GM21576 (cell line): Measurements from ENCODE around the gene CITED4.
"Not testable (repeated sequence)": the region's sequence is repeated elsewhere in the genome, so short reads cannot be mapped to it uniquely, and the experiment has no call there.

Experiments used
- ATAC-seq: cut with Tn5 transposase; IDR thresholded peaks from one replicate; pipeline ENCODE4 v1.9.1; 2021; ENCODE audit warnings: mild to moderate bottlenecking, moderate library complexity; ENCODE audit not compliant: unreplicated experiment

The CITED4 gene, protein sequence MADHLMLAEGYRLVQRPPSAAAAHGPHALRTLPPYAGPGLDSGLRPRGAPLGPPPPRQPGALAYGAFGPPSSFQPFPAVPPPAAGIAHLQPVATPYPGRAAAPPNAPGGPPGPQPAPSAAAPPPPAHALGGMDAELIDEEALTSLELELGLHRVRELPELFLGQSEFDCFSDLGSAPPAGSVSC

DNA sequence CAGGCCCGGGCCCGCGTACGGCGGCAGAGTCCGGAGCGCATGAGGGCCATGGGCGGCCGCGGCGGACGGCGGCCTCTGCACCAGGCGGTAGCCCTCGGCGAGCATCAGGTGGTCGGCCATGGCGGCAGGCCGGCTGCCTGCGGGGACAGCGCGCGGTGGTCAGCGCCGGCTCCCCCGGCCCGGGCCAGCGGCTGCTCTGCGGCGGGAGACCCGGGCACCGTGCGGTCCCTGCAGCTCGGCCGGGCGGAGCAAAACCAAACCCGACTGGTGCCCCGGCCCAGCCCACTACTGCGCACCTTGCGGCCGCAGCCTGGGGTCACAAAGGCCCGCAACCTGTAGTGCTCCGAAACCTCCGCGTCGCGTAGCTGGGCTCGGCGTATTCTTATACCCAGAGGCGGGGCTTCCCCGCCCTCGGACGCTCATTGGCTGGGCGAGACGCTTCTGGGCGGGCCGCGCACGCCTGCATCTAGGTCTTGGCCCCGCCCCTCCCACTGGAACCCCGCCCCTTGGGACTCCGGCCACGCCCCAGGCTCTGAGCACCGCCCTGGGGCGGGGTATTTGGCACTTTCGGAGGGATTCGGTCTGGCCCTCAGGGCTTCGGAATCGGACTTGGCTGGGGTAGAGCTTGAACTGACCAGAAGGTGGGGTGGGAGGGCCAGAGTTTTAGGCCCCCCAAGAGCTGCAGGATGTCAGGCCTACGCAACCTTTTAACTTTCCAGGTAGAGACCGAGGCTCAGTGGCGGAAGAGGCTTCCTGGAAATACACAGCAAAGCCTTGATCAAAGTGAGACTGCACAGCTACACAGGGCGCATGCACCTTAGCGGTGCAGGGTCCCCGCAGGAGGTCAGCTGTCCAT is at the start of gene CITED4:
TSS of gene CITED4 (minus strand) at position 356 of the 856 bp plus-strand sequence. CDS start at position 120, 236 bp downstream.
- peak; percentile 91 for ATAC-seq

DNA sequence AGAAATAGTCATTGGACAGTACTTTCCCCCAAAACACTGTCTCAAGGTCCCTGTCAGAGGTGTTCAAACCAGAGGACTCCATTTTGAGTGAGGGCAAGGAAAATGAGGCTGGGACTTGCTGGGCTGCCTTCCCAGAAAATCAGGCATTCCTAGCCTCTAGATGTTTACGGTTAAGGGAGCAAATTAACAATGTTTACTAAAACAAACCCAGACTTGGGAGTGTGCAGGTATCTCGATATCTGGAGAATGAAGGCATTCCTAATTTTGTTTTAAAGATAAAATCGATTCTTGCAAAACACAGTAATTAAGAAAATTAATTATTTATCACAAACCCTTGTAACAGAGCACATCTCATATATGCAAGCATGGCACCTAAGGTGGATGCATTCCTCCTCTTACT is 48.9 kb upstream of the CITED4 start:
- ATAC-seq = no peak

DNA sequence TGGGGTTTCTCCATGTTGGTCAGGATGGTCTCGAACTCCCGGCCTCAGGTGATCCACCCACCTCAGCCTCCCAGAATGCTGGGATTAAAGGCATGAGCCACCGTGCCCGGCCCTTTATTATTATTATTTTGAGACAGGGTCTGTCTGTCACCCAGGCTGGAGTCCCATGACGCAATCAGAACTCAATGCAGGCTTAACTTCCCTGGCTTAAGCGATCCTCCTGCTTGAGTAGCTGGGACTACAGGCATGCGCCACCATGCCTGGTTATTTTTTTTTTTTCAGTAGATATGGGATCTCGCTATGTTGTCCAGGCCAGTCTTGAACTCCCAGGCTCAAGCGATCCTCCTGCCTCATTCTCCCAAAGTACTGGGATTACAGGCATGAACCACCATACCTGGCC is 47.1 kb upstream of the CITED4 start:
- no peak for ATAC-seq

DNA sequence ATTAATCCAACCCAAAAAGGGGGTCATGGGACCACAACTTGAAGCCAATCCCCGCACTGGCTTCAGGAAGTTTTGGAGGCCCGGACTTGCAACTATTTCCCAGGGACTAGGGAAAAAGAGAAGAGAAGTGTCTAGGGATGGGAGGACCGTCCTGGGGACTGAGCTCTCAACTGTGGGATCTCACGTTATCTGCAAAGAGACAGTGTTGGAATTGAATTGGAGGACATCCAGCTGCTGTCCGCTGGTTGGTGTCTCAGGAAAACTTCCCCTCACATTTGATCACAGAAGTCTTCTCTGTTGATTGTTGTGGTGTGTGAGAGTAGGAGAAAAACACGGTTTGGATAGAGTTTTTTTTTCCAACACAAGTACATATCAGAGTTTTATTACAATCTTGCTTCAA is 46.2 kb upstream of the CITED4 start:
- ATAC-seq = no peak

DNA sequence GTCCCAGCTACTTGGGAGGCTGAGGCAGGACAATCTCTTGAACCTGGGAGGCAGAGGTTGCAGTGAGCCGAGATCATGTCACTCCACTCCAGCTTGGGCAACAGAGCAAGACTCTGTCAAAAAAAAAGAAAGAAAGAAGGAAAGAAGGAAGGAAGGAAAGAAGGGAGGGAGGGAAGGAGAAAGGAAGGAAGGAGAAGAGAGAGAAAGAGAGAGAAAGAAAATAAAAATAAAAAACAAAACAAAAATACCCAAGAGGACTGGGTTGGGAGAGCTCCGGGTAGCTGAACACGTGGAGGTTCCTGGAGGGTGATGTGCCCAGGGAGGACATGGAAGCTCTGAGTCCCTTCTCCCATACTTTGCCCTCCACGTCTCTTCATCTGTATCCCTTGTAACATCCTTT is 45.7 kb upstream of the CITED4 start:
- ATAC-seq = no peak

DNA sequence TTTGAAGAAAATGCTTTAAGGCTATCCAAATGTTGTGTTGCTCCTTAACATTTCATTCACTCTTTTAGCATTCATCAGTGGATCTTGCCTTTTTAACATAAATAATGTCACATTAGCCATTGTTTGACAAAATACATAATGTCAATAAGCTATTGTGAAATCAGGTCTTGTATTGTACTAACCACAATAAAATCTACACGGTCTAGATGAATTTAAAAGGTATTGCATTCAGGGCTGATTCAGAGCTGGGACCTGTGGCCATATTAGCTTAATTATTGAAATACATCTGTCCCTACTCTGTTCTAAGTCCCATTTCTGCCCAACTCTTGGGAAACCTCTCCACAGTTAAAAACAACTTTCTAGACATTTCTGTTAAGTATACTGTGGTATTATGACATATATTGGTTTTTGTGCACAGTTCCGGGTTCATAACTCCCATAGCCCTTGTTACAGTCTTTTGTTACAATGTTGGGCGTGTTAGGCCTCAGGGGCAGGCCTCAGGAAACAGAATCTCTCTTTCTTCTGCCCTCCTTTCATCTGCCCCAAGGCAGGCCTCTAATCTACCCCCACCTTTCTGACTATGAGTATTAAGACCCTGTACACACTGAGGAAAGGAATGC is 44.7 kb upstream of the CITED4 start:
- ATAC-seq = no peak

DNA sequence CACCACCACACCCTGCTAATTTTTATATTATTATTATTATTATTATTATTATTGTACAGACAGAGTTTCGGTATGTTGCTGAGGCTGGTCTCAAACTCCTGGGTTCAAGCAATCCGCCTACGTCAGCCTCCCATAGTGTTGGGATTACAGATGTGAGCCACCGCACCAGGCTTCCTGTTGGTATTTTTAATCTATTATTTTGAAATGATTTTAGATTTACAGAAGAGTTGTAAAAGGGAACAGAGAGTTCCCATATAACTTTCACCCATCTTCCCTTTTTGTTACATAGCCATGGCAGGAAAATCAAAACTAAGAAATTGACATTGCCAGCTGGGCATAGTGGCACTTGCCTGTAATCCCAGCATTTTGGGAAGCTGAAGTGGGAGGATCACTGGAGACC is 42.9 kb upstream of the CITED4 start:
- ATAC-seq = no peak

DNA sequence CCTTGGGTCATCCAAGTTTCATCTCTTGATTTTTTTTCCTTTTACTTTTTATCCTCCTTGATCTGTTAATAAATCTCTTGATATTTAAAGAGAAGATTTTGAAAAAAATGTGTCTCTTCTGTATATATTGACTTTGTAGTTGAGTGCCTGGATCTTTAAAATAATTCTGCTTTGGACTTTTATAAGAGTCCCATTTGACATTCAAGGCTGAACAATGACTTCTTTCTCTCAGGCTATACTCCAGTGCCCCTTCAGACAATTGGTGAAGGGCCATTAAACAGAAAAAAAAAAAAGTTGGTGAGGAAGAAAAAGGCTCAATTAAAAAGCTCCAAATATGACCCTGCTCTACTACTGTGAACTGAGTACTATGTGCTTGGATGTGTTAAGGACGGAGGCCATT is 40.9 kb upstream of the CITED4 start:
- ATAC-seq = no peak

DNA sequence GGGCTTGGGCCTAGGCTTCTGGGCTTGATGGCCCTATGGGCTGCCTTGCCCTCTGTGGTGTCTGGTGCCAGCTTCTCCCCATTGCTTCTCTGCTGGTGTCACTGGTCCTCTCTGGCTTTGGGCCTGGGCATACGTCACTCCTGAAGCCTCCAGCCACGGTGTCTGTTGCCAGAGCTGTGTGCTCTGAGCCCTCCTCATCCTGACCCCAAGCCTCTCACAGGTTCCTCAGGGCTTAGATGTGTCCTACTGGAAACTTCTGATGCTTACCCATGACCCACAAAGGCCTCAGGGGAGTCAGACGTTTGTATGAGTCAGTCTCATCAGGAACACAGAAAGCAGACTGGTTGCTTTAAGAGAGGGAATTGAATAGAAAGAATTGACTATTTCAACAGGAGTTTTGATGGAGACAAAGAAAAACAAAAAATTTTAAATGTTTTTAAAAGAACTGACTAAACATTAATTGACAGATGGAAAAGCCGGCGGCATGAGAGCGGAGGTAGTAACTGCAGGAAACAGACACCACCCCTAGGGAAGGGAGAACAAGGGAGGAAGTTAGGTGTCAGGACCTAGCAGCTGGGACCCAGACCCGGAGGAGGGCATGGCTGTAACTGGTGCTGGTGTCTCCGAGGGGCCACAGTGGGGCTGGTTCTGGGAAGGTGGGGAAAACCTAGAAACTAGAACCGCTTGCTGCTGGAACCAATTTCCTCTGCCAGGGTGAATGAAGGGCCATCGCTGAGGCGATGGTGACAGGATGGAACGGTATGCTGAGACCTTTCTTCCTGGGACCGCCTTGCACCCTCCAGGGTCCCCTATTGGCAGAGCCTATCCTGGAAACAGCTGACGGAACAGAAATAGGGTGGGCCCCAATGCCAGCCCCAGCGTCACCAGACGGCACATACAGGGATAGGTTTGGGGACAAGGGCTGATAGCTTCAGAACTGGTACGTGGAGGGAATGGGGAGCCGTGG is 40.0 kb upstream of the CITED4 start:
- no peak for ATAC-seq

DNA sequence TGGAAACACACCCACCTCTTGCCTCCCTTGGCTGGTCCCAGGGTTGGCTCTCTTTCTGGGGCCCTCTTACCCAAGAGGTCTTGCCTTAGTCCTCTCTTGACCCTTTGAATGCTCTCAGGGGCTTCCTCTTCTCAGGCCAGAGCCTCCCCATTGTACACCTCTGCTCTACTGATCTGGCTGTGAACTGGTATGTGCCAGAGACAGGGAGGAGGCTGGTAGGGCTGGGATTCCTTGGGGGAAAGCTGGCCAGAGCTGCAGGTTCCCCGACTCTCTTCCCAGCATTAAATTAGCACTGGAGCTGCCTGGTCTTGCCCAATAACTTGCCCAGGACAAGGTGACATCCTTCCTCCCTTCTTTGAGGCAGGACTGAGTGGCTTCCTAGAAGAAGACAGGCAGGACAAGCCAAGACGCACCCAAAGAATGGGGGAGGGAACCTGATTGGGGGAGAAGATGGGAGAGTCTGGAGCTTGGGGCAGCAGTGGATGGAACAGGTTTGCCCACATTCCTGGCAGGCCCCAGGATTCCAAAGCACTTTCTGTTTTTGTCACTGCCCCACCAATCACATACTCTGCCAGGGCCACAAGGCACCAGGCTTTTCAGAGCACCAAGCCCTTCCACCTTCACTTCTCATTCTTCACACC is 37.2 kb upstream of the CITED4 start:
- no peak for ATAC-seq

DNA sequence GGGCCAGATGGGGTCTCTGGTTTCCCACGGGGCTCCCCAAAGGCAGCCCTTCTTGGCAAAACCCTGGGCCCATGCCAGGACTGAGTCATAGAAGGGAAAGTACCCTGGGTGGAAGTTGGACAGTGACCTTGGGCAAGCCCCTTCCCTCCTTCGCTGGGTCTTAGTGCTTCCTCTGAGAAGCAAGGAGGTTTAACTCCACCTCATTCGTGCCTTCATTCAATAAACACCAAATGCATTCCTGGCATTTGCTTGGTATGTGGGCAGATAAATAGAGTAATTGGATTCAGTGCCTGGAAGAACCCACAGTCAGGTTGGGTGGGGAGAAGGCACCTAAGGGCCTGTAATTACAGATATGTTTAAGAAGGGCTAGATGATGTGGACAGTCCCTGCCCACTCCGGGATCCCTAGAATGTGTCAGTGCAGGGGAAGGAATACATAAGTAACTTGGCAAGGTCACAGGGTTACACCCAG is 36.3 kb upstream of the CITED4 start:
- ATAC-seq = no peak

DNA sequence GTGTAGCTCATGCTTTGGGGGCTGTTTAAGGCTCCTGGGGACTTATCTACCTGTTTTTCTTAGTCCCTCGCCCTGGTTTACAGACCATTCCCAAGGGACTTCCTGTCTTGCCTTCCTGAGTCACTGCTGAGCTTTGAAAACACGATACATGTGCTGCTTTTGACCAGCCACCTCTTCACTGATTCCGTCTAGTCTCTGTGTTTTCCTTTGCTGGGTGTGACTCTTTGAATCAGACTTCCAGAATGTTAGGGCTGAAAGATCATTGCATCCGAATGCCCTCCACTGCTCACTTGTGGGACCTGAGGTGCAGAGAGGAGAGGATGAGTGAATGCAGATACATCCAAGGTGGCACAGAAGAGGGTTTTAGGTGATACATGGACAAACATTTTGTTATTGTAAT is 35.4 kb upstream of the CITED4 start:
- ATAC-seq = no peak

DNA sequence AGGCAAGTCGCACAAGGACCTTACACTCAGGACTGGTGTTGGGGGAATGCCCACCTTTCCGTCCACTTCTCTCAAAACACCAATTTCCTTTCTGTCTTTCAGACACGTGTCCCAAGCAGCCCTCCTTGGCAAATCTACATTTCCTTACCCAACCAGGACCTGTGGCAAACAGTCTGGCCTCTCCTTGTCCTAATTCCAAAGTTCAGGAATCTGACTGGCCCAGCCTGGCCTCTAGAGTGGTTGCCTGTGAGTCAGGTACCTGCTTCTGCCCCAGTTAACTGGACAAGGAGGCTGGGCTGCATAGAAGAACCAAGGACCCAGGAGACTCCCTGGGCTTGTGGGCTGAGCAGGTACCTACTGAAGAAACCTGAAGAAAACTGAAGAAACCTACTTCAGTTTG is 34.3 kb upstream of the CITED4 start:
- no peak for ATAC-seq

DNA sequence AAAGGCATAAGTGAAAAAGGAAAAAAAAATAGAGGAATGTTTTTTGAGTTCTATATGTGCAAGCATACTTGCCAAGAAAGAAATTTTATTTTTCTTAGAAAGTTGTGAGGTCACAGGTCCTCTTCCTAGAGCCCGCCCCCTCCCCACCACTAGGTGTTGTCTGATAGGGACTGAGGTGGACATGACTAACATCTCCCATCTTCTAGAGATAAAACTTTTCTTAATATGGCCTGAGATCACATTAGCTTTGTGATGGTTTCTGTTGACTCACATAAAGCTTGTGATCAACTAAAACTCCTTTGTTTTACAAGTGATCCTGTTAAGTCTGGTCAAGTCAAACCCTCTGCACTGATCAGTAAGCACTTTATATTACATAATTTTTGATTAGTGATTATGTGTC is 33.4 kb upstream of the CITED4 start:
- no peak for ATAC-seq

DNA sequence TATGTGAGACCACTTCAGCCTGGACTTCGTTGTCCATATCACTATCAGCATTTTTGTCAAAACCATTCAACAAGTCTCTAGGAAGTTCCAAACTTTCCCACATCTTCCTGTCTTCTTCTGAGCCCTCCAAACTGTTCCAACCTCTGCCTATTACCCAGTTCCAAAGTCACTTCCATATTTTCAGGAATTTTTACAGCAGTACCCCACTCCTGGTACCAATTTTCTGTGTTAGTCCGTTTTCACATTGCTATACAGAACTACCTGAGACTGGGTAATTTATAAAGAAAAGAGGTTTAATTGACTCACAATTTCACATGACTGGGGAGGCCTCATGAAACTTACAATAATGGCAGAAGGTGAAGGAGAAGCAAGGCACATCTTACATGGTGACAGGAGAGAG is 32.7 kb upstream of the CITED4 start:
- ATAC-seq = not testable (repeated sequence)

DNA sequence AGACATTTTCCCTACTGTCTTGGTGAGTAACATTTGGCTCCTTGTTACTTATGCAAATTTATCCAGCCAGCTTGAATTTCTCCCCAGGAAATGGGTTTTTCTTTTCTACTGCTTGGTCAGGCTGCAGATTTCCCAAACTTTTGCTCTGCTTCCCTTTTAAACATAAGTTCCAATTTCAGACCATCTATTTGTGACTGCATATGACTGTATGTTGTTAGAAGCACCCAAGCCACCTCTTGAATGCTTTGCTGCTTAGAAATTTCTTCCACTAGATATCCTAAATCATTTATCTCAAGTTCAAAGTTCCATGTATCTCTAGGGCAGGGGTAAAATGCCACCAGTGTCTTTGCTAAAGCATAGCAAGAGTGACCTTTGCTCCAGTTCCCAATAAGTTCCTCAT is 32.3 kb upstream of the CITED4 start:
- no peak for ATAC-seq

DNA sequence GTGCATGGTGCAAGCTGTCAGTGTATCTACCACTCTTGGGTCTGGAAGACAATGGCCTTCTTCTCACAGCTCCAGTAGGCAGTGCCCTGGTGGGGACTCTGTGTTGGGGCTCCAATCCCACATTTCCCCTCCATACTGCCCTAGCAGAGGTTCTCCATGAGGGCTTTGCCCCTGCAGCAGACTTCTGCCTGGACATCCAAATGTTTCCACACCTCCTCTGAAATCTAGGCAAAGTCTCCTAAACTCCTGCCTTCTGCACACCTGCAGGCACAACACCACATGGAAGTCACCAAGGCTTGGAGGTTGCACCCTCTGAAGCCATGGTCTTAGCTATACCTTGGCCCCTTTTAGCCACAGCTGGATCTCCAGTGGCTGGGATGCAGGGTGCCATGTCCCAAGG is 31.8 kb upstream of the CITED4 start:
- no peak for ATAC-seq

DNA sequence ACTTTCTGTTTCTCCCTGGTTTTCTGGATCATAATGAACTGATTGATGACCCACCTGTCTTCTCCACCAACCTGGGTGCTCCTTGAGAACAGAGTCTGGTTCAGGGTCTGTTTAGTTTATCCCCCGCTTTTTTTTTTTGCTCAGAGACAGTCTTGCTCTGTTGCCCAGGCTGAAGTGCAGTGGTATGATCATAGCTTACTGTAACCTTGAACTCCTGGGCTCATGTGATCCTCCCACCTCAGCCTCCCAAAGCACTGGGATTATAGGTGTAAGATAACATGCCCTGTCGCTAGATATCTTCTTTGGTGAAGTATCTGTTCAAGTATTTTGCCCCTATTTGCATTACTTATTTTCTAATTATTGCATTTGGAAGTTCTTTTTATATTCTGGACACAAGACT is 30.2 kb upstream of the CITED4 start:
- ATAC-seq = no peak

DNA sequence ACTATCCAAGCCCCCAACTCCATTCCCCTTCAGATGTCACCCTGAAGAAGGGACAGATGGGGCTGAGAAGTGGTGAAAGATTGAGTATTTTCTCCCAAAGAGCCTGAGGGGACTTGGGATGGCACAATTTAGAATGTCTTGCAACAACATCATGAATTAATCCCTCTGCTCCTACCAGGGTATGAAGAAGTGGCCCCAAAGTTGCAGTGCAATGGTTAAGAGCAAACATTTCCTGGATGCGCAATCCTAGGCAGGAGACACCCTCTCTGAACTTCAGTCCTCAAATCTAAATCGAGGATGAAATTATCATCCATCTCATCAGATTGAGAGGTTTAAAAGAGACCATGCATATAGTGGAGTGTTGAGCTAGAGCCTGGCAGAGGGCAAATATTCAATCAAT is 28.6 kb upstream of the CITED4 start:
- ATAC-seq = no peak

DNA sequence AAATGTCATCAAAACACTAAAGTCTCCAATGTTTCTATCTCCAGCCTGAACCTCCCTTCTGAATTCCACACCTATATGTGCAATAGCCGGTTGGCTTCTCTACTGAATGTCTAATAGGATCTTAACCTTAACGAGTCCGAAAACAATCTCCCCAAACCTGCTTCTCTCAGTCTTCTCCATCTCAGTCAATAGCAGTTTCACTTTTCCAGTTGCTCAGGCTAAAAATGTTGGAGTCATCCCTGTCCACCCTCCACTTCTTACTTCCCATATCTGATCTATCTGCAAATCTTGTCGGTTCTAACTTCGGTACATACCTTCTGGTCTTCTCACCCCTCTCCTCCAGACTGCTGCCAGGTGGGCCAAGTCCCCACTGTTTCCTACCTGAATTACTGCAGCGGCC is 25.5 kb upstream of the CITED4 start:
- ATAC-seq = no peak

DNA sequence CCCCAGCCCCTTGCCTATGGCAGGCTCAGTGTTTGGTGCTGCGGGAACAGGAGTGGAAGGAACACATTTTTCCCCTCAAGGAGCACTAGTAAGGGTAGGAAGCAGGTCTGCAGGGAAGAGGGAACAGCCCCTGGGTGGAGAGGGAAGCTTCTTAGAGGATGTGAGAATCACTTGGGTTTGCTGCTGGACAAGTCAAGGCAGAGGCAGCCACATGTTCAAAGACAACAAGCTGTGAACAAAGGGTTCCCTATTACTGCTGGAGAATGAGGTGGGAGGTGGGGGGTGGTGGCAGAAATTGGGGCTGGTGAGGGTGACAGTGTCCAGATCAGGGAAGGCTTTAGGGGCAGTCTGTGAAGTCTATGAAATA is 24.8 kb upstream of the CITED4 start:
- ATAC-seq = no peak
